Brain microvascular endothelial cell (primary cell): ENCODE measurements around the gene CKS1B.

Experiments
- DNase-seq: peaks from one replicate; pipeline ENCODE4 v3.0.0-alpha.2; 2020
- H3K27ac ChIP-seq: fragments of 250-450 bp; sonication (Bioruptor Pico); 2 replicates; pipeline ENCODE4 v1.5.1; 2020; ENCODE audit warnings: mild to moderate bottlenecking, moderate library complexity
- H3K27me3 ChIP-seq: fragments of 250-450 bp; sonication (Bioruptor Pico); replicated peaks from 2 replicates; pipeline ENCODE4 v1.5.1; 2020; ENCODE audit warnings: mild to moderate bottlenecking
- H3K36me3 ChIP-seq: fragments of 250-450 bp; sonication (Bioruptor Pico); replicated peaks from 2 replicates; pipeline ENCODE4 v1.5.1; 2020; ENCODE audit warnings: mild to moderate bottlenecking
- H3K4me3 ChIP-seq: 2 replicates; pipeline ENCODE4 v1.5.1; 2011; ENCODE audit warnings: low read depth, mild to moderate bottlenecking, control low read depth, low read length, moderate library complexity
- CTCF ChIP-seq: IDR thresholded peaks from 2 replicates; pipeline ENCODE4 v1.5.1; 2011; ENCODE audit warnings: low read depth, mild to moderate bottlenecking, moderate library complexity, low read length, control low read depth, inconsistent platforms; ENCODE audit errors: missing control alignments
- in situ Hi-C: cut with HindIII; loops from 2 replicates; pipeline ENCODE4 v1.10.0; 2017; ENCODE audit warnings: low sequenced_read_pairs, low pct_ligation_motif_present

The CKS1B gene

GRCh38 chr1:154945160-154945961, 29.1 kb upstream of the CKS1B start:
- Histone ChIP-seq H3K4me3 (no peak overlapping the region), H3K36me3 (peaks cover 5% of the 10 kb centered on the region), H3K27ac (no peak overlapping the region), H3K27me3 (no peaks in the 10 kb centered on the region)
- no peak for DNase-seq
- in situ Hi-C loops, result no loop called here
- TF ChIP-seq CTCF, result no peak

- Histone ChIP-seq H3K27ac (no peak overlapping the region), H3K4me3 (no peak overlapping the region), H3K36me3 (peaks cover 5% of the 10 kb centered on the region), H3K27me3 (no peaks in the 10 kb centered on the region)
- TF ChIP-seq CTCF, result no peak
- in situ Hi-C loops, result no loop called here
- no peak for DNase-seq
Observed at GRCh38 chr1:154945962-154946850, 28.3 kb upstream of the CKS1B start.

- Histone ChIP-seq H3K27ac (no peak overlapping the region), H3K36me3 (peaks cover 5% of the 10 kb centered on the region), H3K4me3 (no peak overlapping the region), H3K27me3 (no peaks in the 10 kb centered on the region)
- in situ Hi-C loops, result no loop called here
- no peak for TF ChIP-seq CTCF
- no peak for DNase-seq
Observed at GRCh38 chr1:154948079-154948478, 26.4 kb upstream of the CKS1B start.

GRCh38 chr1:154951901-154952657, 22.4 kb upstream of the CKS1B start:
- TF ChIP-seq CTCF, result no peak
- DNase-seq, result no peak
- H3K4me3 ChIP-seq, result no peak overlapping the region
- H3K36me3 ChIP-seq, result peaks cover 5% of the 10 kb centered on the region
- H3K27ac ChIP-seq, result no peak overlapping the region
- in situ Hi-C loops, result no loop called here
- no peaks in the 10 kb centered on the region for H3K27me3 ChIP-seq

GRCh38 chr1:154952664-154953063, 21.8 kb upstream of the CKS1B start:
- Histone ChIP-seq H3K27me3 (no peaks in the 10 kb centered on the region), H3K4me3 (no peak overlapping the region), H3K27ac (no peak overlapping the region), H3K36me3 (no peaks in the 10 kb centered on the region)
- in situ Hi-C loops, result no loop called here
- no peak for DNase-seq
- no peak for TF ChIP-seq CTCF
